Measurements from ENCODE around the gene DACT1. TPM values are rescaled to one million over a fixed set of nuclear protein-coding genes. Genes with fewer than 3 reads are reported as not detected.
"Not testable (repeated sequence)": the region's sequence is repeated elsewhere in the genome, so short reads cannot be mapped to it uniquely, and the experiment has no call there.

Gene DACT1, protein sequence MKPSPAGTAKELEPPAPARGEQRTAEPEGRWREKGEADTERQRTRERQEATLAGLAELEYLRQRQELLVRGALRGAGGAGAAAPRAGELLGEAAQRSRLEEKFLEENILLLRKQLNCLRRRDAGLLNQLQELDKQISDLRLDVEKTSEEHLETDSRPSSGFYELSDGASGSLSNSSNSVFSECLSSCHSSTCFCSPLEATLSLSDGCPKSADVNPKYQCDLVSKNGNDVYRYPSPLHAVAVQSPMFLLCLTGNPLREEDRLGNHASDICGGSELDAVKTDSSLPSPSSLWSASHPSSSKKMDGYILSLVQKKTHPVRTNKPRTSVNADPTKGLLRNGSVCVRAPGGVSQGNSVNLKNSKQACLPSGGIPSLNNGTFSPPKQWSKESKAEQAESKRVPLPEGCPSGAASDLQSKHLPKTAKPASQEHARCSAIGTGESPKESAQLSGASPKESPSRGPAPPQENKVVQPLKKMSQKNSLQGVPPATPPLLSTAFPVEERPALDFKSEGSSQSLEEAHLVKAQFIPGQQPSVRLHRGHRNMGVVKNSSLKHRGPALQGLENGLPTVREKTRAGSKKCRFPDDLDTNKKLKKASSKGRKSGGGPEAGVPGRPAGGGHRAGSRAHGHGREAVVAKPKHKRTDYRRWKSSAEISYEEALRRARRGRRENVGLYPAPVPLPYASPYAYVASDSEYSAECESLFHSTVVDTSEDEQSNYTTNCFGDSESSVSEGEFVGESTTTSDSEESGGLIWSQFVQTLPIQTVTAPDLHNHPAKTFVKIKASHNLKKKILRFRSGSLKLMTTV
- total RNA-seq = 1 to 10 TPM; 1.2 TPM

DNA sequence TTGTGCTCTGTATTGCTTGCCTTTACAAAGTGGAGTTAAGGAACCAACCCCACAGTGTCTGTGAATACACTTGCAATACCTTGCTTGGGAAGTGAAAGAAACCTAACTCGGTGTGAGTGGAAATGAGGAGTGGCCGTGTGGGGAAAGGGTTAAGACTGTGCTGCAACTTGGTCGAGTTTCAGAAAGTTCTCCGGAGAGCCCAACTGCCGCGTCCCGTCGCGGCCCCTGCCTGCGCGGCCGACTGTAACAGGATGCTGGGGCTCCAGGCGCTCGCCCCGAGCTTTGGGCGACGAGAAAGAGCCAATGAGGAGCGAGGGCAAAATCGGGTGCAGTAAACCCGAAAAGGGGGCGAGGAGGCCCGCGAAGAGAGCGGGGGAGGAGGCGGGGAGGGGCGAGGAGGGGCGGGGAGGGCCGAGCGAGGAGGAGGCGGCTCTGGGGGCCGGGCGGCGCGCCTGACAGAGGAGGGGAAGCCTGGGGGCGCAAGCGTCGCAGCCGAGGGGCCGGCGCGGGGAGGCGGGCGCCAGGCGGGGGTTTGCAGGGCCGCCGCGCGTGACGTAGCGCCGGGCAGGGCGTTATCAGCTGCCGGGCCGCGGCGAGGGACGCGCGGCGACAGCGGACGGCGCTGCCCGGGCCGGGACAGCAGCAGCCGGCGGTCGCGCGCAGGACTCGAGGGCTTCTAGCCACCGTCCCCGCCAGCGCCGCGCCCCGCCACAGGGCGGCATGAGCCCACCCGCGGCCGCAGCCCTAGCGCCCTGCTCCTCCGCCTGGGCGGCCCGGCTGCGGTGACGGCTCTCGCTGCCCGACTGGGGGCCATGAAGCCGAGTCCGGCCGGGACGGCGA, at the start of gene DACT1:
Gene DACT1 (plus strand): TSS at position 572 of the 840 bp plus-strand sequence. CDS start 241 bp downstream, at position 813.
- H3K36me3 Mint-ChIP-seq (ENCODE audit: low read depth) = peaks cover 2% of the 10 kb centered on the region
- H3K4me1 Mint-ChIP-seq = peaks cover 43% of the 10 kb centered on the region
- ChIA-PET POLR2A (no interaction called here), CTCF (interaction anchor here (0.6 to 2.4 kb wide), 3 partner anchors 11 to 517 kb away, joined by 3 to 8 read pairs (median 3); no protein-coding TSS in a partner anchor)
- H3K4me3 Mint-ChIP-seq = peak within 1 kb of the TSS; percentile 88
- peak within 1 kb of the TSS; percentile 86 for H3K27ac Mint-ChIP-seq
- H3K27me3 Mint-ChIP-seq = peaks cover 47% of the 10 kb centered on the region
- no peaks in the 10 kb centered on the region for H3K9me3 Mint-ChIP-seq
- DNase-seq = peak; percentile 56

DNA sequence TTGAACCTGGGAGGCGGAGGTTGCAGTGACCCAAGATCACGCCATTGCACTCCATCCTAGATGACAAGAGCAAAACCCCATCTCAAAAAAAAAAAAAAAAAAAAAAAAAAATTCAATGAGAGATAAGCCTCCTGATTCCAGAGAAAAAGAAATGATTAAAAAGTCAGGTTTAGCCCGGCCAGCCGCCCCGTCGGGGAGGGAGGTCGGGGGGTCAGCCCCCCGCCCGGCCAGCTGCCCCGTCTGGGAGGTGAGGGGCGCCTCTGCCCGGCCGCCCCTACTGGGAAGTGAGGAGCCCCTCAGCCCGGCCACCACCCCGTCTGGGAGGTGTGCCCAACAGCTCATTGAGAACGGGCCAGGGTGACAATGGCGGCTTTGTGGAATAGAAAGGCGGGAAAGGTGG, 49.4 kb upstream of the DACT1 start:
- DNase-seq; POLR2A ChIA-PET; H3K9me3 Mint-ChIP-seq; CTCF ChIA-PET; H3K4me1 Mint-ChIP-seq; H3K27ac Mint-ChIP-seq; H3K36me3 Mint-ChIP-seq (ENCODE audit: low read depth); H3K4me3 Mint-ChIP-seq; H3K27me3 Mint-ChIP-seq: not testable (repeated sequence)

DNA sequence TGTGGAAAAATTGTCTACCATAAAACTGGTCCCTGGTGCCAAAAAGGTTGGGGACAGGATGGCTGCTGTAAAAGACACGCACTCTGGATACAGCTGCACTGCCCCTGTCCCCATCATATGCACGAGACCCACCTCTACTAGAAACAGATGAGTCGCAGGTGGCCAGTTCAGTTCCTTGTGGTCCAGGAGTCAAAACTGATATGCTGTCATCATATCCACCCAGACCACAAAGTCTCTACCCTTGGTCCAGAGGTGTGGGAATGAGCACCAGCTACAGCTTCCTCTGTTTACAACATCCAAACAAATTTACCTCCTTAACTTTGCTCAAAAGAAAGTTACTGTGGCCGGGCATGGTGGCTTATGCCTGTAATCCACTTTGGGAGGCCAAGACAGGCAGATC, 43.8 kb upstream of the DACT1 start:
- no peak overlapping the region for H3K4me3 Mint-ChIP-seq
- H3K4me1 Mint-ChIP-seq = peaks cover 29% of the 10 kb centered on the region
- H3K9me3 Mint-ChIP-seq = peaks cover 3% of the 10 kb centered on the region
- no peaks in the 10 kb centered on the region for H3K36me3 Mint-ChIP-seq (ENCODE audit: low read depth)
- H3K27ac Mint-ChIP-seq = no peak overlapping the region
- ChIA-PET POLR2A (no interaction called here), CTCF (no interaction called here)
- no peak for DNase-seq
- H3K27me3 Mint-ChIP-seq = peaks cover 2% of the 10 kb centered on the region

DNA sequence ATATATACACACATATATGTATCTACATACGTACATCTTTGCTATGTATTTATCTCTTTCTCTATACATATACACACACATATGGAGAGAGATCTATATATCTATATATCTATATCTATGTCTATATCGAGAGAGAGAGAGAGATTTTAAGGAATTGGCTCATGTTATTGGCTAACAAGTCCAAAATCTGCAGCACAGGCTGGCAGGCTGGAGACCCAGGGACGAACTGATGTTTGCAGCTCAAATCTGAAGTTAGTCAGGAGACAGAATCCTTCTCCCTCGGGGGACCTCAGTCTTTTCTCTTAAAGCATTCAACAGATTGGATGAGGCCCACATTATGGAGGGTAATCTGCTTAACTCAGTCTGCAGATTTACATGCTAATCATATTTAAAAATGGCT, 40.7 kb upstream of the DACT1 start:
- H3K9me3 Mint-ChIP-seq = peaks cover 3% of the 10 kb centered on the region
- DNase-seq = no peak
- peaks cover 37% of the 10 kb centered on the region for H3K4me1 Mint-ChIP-seq
- peaks cover 2% of the 10 kb centered on the region for H3K27me3 Mint-ChIP-seq
- no peak overlapping the region for H3K4me3 Mint-ChIP-seq
- H3K27ac Mint-ChIP-seq = no peak overlapping the region
- ChIA-PET CTCF (interaction anchor here (0.9 to 1.8 kb wide), 2 partner anchors 13 to 201 kb away, joined by 3 to 4 read pairs; partner anchors contain the start of gene TOMM20L), POLR2A (no interaction called here)
- H3K36me3 Mint-ChIP-seq (ENCODE audit: low read depth) = no peaks in the 10 kb centered on the region

DNA sequence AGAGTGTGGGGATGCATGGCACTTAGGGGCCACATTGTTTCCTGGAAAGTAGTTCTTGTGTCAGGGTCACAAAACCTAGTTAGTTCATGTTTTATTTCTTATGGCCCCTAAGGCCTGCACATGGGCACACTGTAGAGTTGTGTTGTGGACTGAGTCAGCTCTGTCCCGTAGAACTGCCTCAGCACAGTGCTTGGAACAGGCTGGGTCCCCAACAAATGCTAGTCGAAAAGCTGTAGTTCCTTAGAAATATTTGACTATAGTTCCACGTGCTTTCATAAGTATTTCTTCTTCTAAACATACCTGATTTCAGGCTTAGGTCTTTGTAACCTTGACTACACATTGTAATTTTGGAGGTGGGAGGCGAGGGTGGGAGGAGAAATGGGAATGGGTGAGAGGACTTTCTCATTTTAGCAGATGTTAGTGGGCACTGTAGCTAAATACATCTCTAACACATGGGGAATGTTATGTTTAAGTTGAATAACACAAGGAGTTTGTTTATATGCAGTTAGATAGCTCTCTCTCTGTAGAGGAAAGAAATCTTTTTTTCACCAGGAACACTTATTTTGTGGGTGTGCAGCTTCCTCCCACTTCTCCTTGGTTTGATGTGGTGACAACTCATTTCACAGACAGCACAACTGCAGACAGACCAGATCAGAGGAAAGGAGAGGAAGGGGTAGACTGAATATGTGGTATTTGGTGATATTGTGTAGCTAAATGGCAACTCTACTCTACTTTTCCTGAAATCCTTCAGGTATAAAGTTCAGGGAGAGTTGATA, 39.5 kb upstream of the DACT1 start:
- POLR2A ChIA-PET = no interaction called here
- DNase-seq = peak; percentile 53
- peak overlapping the region; percentile 3 for H3K4me3 Mint-ChIP-seq
- H3K27me3 Mint-ChIP-seq = peaks cover 5% of the 10 kb centered on the region
- CTCF ChIA-PET = interaction anchor here (0.9 to 1.2 kb wide), 2 partner anchors 24 to 202 kb away, joined by 3 read pairs; partner anchors contain the start of gene TOMM20L
- H3K9me3 Mint-ChIP-seq = peaks cover 3% of the 10 kb centered on the region
- no peak overlapping the region for H3K27ac Mint-ChIP-seq
- no peaks in the 10 kb centered on the region for H3K36me3 Mint-ChIP-seq (ENCODE audit: low read depth)
- peaks cover 37% of the 10 kb centered on the region for H3K4me1 Mint-ChIP-seq

DNA sequence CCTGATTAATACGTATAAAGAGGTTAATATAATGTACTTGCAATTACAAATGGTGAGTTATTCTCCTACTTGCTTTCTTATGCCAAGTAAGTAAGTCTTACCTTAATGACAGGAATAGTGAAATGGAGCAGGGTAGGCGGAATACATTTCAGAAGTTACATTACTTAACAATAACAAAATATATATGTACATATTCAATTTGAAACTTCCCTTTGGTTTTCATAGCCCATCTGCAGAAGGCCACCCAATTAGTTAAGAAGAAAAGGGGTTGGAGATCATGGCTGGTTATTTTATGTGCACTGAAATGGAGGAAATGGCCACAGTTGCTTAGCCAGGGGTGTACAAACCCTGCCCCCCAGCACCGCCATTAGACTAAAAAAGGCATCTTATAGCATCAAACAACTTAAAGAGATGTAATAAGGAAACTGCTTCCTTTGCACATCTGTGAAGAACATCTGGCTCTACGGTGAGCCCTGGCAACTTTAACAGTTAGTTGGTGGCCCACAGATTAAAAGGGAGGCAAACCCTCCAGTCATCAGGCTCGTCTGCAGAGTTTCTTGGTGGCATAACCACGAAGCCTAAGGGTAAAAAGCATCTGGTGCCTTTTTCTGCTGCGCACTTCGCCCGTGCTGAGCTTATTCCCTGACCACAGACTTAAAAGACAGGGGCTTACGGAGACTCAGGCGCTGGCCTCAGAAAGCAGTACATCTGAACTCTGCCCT, 38.8 kb upstream of the DACT1 start:
- Mint-ChIP-seq H3K9me3 (peaks cover 3% of the 10 kb centered on the region), H3K27me3 (peaks cover 5% of the 10 kb centered on the region), H3K4me1 (peaks cover 37% of the 10 kb centered on the region), H3K36me3 (ENCODE audit: low read depth) (no peaks in the 10 kb centered on the region), H3K27ac (no peak overlapping the region), H3K4me3 (no peak overlapping the region)
- ChIA-PET CTCF (no interaction called here), POLR2A (no interaction called here)
- no peak for DNase-seq

DNA sequence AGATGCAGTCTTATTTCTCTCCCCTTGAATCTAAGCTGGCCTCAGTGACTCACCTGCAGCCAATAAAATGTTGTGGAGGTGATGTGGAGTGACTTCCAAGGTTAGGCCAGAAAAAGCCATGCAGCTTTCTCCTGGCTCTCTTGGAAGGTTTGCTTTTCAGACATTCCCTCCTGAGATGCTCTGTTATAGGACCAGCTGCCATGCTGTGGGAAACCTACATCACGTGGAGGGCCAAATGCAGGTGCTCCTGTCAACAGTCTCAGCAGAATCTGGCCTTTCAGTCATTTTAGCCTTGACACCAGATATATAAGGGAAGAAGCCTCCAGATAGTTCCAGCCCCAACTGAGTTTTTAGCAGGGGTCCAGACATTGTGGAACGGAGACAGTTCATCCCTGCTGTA, 38.1 kb upstream of the DACT1 start:
- no peak overlapping the region for H3K27ac Mint-ChIP-seq

DNA sequence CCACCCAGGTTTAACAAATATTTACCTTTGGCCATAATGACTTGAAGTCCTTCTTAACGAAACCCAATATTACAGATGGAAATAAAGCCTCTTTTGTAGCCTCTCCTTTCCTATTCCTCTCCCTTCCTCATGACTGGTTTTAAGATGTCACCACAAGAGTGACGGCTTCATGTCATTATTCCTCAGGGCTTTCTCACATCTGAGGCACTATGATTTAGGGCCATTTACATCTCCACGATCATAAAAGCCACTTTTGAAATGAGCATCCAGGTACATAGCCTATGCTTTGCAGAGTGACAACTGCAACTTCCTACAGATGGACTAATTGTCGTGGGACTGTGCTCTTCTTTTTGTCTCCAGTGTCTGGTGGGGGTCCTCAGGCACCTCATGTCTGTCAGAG, 32.3 kb upstream of the DACT1 start:
- Mint-ChIP-seq H3K36me3 (ENCODE audit: low read depth) (no peaks in the 10 kb centered on the region), H3K4me3 (no peak overlapping the region), H3K27ac (no peak overlapping the region), H3K4me1 (no peaks in the 10 kb centered on the region), H3K27me3 (peaks cover 10% of the 10 kb centered on the region), H3K9me3 (no peaks in the 10 kb centered on the region)
- no peak for DNase-seq
- ChIA-PET POLR2A (no interaction called here), CTCF (no interaction called here)

More for the DNA sequence above, 38.1 kb upstream of the DACT1 start:
- peaks cover 3% of the 10 kb centered on the region for H3K9me3 Mint-ChIP-seq
- H3K27me3 Mint-ChIP-seq = peaks cover 5% of the 10 kb centered on the region
- H3K4me1 Mint-ChIP-seq = peaks cover 37% of the 10 kb centered on the region
- POLR2A ChIA-PET = no interaction called here
- no peak overlapping the region for H3K4me3 Mint-ChIP-seq
- H3K36me3 Mint-ChIP-seq (ENCODE audit: low read depth) = no peaks in the 10 kb centered on the region
- DNase-seq = no peak
- CTCF ChIA-PET = no interaction called here

DNA sequence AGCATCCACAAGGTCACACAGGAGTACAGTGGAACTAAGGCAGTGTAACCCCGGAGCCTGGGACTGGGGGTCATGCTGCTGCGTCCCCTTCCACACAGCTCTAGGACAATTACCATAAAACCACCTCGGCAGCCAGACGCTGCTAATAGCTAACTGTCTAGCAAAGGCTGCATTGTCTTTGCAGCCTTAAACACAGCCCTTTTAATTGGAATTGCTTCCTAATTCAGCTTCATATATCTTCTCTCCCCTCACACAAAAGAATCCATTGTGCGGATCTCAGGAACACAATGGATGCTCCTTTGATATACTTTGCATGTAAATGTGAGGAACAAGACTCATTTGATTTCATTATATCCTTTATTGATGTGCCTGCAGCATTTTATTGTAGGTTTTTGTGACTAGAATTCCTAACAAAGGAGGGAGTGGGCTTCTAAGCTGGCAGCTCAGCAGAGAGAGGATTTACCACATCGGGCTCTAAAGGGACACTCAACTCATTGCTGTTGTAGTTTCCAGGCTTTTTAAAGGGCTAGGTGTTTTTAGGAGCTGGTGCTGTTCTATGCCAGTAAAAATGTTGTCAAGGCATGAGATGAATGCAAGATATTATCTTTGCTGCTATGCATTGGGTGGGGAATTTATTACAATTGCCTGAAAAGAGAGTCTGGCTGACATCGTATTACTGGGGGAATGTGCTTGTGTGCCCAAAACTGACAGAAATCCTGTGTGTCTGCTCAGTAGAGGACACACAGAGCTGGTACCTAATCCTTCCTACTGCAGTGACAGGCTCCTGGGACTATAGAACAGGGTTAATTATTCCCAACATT, 30.4 kb upstream of the DACT1 start:
- H3K27me3 Mint-ChIP-seq = peaks cover 5% of the 10 kb centered on the region
- POLR2A ChIA-PET = interaction anchor here (0.7 kb wide), 1 partner anchor 103 kb away, joined by 5 read pairs; no protein-coding TSS in a partner anchor
- CTCF ChIA-PET = no interaction called here
- H3K9me3 Mint-ChIP-seq = no peaks in the 10 kb centered on the region
- no peaks in the 10 kb centered on the region for H3K36me3 Mint-ChIP-seq (ENCODE audit: low read depth)
- no peak overlapping the region for H3K27ac Mint-ChIP-seq
- no peak overlapping the region for H3K4me3 Mint-ChIP-seq
- H3K4me1 Mint-ChIP-seq = no peaks in the 10 kb centered on the region
- DNase-seq = no peak

DNA sequence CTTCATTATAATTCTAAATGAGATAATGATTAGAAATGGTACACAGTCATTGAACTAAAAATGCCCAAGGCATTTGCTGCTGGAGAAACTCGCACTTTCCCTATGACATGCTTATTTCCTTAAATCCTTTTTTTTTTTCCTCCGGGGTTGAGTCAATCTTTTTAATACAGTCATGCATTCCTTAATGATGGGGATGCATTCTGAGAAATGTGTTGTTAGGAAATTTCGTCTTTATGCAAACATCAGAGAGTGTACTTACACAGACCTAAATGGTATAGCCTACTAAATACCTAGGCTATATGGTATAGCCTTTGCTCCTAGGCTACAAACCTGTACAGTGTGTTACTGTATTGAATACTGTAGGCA, 29.8 kb upstream of the DACT1 start:
- H3K4me1 Mint-ChIP-seq = no peaks in the 10 kb centered on the region
- no peak overlapping the region for H3K4me3 Mint-ChIP-seq
- H3K27ac Mint-ChIP-seq = no peak overlapping the region
- POLR2A ChIA-PET = no interaction called here
- DNase-seq = no peak
- no peaks in the 10 kb centered on the region for H3K36me3 Mint-ChIP-seq (ENCODE audit: low read depth)
- no peaks in the 10 kb centered on the region for H3K9me3 Mint-ChIP-seq
- CTCF ChIA-PET = interaction anchor here (1.4 kb wide), 1 partner anchor 23 kb away, joined by 3 read pairs; no protein-coding TSS in a partner anchor
- peaks cover 5% of the 10 kb centered on the region for H3K27me3 Mint-ChIP-seq

DNA sequence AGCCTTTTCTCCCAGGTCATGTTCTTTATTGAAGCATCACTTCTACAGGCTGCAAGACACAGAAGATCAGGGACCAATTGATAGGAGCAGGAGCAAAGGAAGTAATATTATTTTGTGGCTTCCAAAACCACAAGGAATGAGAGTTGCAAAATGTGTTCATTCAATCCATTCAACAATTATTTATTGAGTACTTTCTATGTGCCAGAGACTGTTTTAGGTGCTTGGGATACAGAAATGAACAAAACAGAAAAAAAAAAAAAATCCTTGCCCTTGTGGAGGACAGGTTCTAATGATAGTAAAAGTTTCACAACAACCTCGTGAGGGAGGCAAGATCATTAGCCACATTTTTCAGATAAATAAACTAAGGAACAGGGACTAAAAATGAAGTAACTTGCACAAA, 20.1 kb upstream of the DACT1 start:
- Mint-ChIP-seq H3K4me1 (peaks cover 6% of the 10 kb centered on the region), H3K36me3 (ENCODE audit: low read depth) (no peaks in the 10 kb centered on the region), H3K27ac (no peak overlapping the region), H3K4me3 (no peak overlapping the region), H3K27me3 (no peaks in the 10 kb centered on the region), H3K9me3 (no peaks in the 10 kb centered on the region)
- POLR2A ChIA-PET = no interaction called here
- no peak for DNase-seq
- CTCF ChIA-PET = no interaction called here
